HEK293 (cell line): ENCODE measurements around the gene SETD1B.
A peak's percentile ranks its signal among the peaks of the same experiment; 100 is the strongest.

ENCODE experiments used
- BCL11B ChIP-seq: fragments of 450-650 bp; formaldehyde crosslinking; IDR thresholded peaks from 2 replicates; pipeline ENCODE4 v1.5.1; 2016; ENCODE audit warnings: low read depth, missing biosample characterization, missing genetic modification characterization
- CTCF ChIP-seq: fragments of 450-650 bp; formaldehyde crosslinking; IDR thresholded peaks from 2 replicates; pipeline ENCODE4 v1.5.1; 2016; ENCODE audit warnings: missing biosample characterization, missing genetic modification characterization
- FEZF1 ChIP-seq: fragments of 450-650 bp; formaldehyde crosslinking; IDR thresholded peaks from 2 replicates; pipeline ENCODE4 v1.5.1; 2016; ENCODE audit warnings: missing biosample characterization, missing genetic modification characterization
- GLIS2 ChIP-seq: fragments of 450-650 bp; formaldehyde crosslinking; IDR thresholded peaks from 2 replicates; pipeline ENCODE4 v1.5.1; 2016; ENCODE audit warnings: missing biosample characterization, missing genetic modification characterization
- KLF1 ChIP-seq: fragments of 450-650 bp; formaldehyde crosslinking; IDR thresholded peaks from 2 replicates; pipeline ENCODE4 v1.5.1; 2016; ENCODE audit warnings: missing biosample characterization, missing genetic modification characterization
- KLF10 ChIP-seq: fragments of 450-650 bp; IDR thresholded peaks from 2 replicates; pipeline ENCODE4 v1.5.1; 2018; ENCODE audit warnings: missing biosample characterization, mild to moderate bottlenecking, missing genetic modification characterization
- KLF7 ChIP-seq: fragments of 450-650 bp; formaldehyde crosslinking; IDR thresholded peaks from 2 replicates; pipeline ENCODE4 v1.5.1; 2016; ENCODE audit warnings: missing biosample characterization, missing genetic modification characterization, borderline replicate concordance
- SP7 ChIP-seq: fragments of 450-650 bp; formaldehyde crosslinking; IDR thresholded peaks from 2 replicates; pipeline ENCODE4 v1.5.1; 2016; ENCODE audit warnings: missing biosample characterization, missing genetic modification characterization
- WT1 ChIP-seq: fragments of 450-650 bp; formaldehyde crosslinking; IDR thresholded peaks from 2 replicates; pipeline ENCODE4 v1.5.1; 2016; ENCODE audit warnings: missing biosample characterization, missing genetic modification characterization
- ZBTB10 ChIP-seq: fragments of 450-650 bp; formaldehyde crosslinking; IDR thresholded peaks from 2 replicates; pipeline ENCODE4 v1.5.1; 2016; ENCODE audit warnings: missing biosample characterization, missing genetic modification characterization
- ZFHX2 ChIP-seq: fragments of 450-650 bp; formaldehyde crosslinking; conservative IDR thresholded peaks from 2 replicates; pipeline ENCODE4 v1.5.1; 2016; ENCODE audit warnings: missing biosample characterization, missing genetic modification characterization
- ZFP37 ChIP-seq: fragments of 450-650 bp; formaldehyde crosslinking; IDR thresholded peaks from 2 replicates; pipeline ENCODE4 v1.5.1; 2016; ENCODE audit warnings: missing biosample characterization, missing genetic modification characterization
- ZFP41 ChIP-seq: fragments of 450-650 bp; formaldehyde crosslinking; IDR thresholded peaks from 2 replicates; pipeline ENCODE4 v1.5.1; 2016; ENCODE audit warnings: missing biosample characterization, missing genetic modification characterization, borderline replicate concordance
- ZFP69B ChIP-seq: fragments of 450-650 bp; formaldehyde crosslinking; IDR thresholded peaks from 2 replicates; pipeline ENCODE4 v1.5.1; 2016; ENCODE audit warnings: missing biosample characterization, missing genetic modification characterization
- ZNF2 ChIP-seq: fragments of 450-650 bp; formaldehyde crosslinking; IDR thresholded peaks from 2 replicates; pipeline ENCODE4 v1.5.1; 2016; ENCODE audit warnings: missing biosample characterization, missing genetic modification characterization
- ZNF248 ChIP-seq: fragments of 450-650 bp; formaldehyde crosslinking; IDR thresholded peaks from 2 replicates; pipeline ENCODE4 v1.5.1; 2017; ENCODE audit warnings: missing biosample characterization, missing genetic modification characterization
- ZNF280D ChIP-seq: fragments of 450-650 bp; formaldehyde crosslinking; IDR thresholded peaks from 2 replicates; pipeline ENCODE4 v1.5.1; 2016; ENCODE audit warnings: missing biosample characterization, missing genetic modification characterization
- ZNF394 ChIP-seq: fragments of 450-650 bp; formaldehyde crosslinking; IDR thresholded peaks from 2 replicates; pipeline ENCODE4 v1.5.1; 2016; ENCODE audit warnings: missing biosample characterization, missing genetic modification characterization, mild to moderate bottlenecking, moderate library complexity, borderline replicate concordance
- ZNF423 ChIP-seq: fragments of 450-650 bp; formaldehyde crosslinking; IDR thresholded peaks from 2 replicates; pipeline ENCODE4 v1.5.1; 2016; ENCODE audit warnings: missing biosample characterization, missing genetic modification characterization
- ZNF529 ChIP-seq: fragments of 450-650 bp; formaldehyde crosslinking; IDR thresholded peaks from 2 replicates; pipeline ENCODE4 v1.5.1; 2017; ENCODE audit warnings: missing genetic modification characterization, missing biosample characterization; ENCODE audit not compliant: insufficient replicate concordance
- ZNF600 ChIP-seq: fragments of 450-650 bp; formaldehyde crosslinking; IDR thresholded peaks from 2 replicates; pipeline ENCODE4 v1.5.1; 2016; ENCODE audit warnings: missing biosample characterization, missing genetic modification characterization
- ZNF629 ChIP-seq: fragments of 450-650 bp; formaldehyde crosslinking; IDR thresholded peaks from 2 replicates; pipeline ENCODE4 v1.5.1; 2017; ENCODE audit warnings: missing biosample characterization, missing genetic modification characterization
- ZNF692 ChIP-seq: fragments of 450-650 bp; formaldehyde crosslinking; IDR thresholded peaks from 2 replicates; pipeline ENCODE4 v1.5.1; 2016; ENCODE audit warnings: missing biosample characterization, missing genetic modification characterization
- ZSCAN5A ChIP-seq: fragments of 450-650 bp; formaldehyde crosslinking; IDR thresholded peaks from 2 replicates; pipeline ENCODE4 v1.5.1; 2016; ENCODE audit warnings: missing biosample characterization, missing genetic modification characterization

Gene SETD1B

GRCh38 chr12:121796855-121797751 is 6.7 kb upstream of the SETD1B start (continued):
- peak; percentile 92 for TF ChIP-seq GLIS2 (tag by site-specific recombination)
- peak; percentile 46 for TF ChIP-seq ZFHX2 (tag by site-specific recombination)
- TF ChIP-seq ZNF280D = no peak
- TF ChIP-seq WT1 (tag by site-specific recombination) = peak; percentile 98
- peak; percentile 97 for TF ChIP-seq KLF1 (tag by site-specific recombination)
- peak; percentile 14; the same call in 1 of the 2 replicates for TF ChIP-seq ZNF2
- peak; percentile 94 for TF ChIP-seq CTCF (tag by site-specific recombination)
- TF ChIP-seq KLF10 (tag by site-specific recombination) = peak; percentile 32; the same call in 1 of the 2 replicates
- peak; percentile 14; the same call in 1 of the 2 replicates for TF ChIP-seq ZNF394 (tag by site-specific recombination)
- peak; percentile 87 for TF ChIP-seq KLF7 (tag by site-specific recombination)
- peak; percentile 87 for TF ChIP-seq ZFP69B (tag by site-specific recombination)
- no peak for TF ChIP-seq ZFP41 (tag by site-specific recombination)
- TF ChIP-seq ZNF692 (tag by site-specific recombination) = peak; percentile 95
- peak; percentile 96 for TF ChIP-seq ZNF423 (tag by site-specific recombination)
- TF ChIP-seq ZSCAN5A (tag by site-specific recombination) = no peak
- TF ChIP-seq ZFP37 (tag by site-specific recombination) = no peak
- peak; percentile 63; the same call in 1 of the 2 replicates for TF ChIP-seq ZBTB10
- peak; percentile 84 for TF ChIP-seq SP7 (tag by site-specific recombination)
- TF ChIP-seq FEZF1 (tag by site-specific recombination) = no peak
- TF ChIP-seq ZNF248 (tag by site-specific recombination) = no peak
- TF ChIP-seq BCL11B (tag by site-specific recombination) = peak; percentile 61; the same call in 1 of the 2 replicates
- TF ChIP-seq ZNF529 (tag by site-specific recombination) = no peak
- peak; percentile 60; the same call in 1 of the 2 replicates for TF ChIP-seq ZNF600
- TF ChIP-seq ZNF629 (tag by site-specific recombination) = peak; percentile 43; the same call in 1 of the 2 replicates
- TF ChIP-seq, all 188 proteins: peak for 48
